ENCODE data around the gene SEC61B. TPM values are rescaled to one million over a fixed set of nuclear protein-coding genes. Genes with fewer than 3 reads are reported as not detected.

Gene SEC61B
- total RNA-seq, 1 experiment from 2014 or later = 167 TPM

DNA sequence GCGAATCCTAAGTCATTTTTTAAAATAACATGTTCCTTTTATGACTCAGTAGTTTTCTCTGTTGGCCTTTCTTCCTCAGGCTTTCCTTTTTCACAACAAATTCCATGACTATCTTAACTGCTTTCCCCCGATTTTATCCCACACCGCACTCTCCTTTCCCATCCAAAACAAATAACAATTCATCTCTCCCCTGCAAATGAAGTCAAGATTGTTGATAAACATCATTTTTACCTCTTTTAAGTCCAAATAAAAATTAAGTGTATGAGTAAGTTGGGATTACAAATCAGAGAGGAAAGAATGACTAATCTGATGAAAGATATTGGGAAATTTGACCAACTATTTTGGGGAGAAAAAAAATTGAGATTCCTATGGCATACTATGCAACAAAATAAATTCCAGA lies 47.3 kb downstream of the SEC61B start:
- CTCF ChIA-PET = no interaction called here
- ATAC-seq = no peak
- TF ChIP-seq, protein P1, sequence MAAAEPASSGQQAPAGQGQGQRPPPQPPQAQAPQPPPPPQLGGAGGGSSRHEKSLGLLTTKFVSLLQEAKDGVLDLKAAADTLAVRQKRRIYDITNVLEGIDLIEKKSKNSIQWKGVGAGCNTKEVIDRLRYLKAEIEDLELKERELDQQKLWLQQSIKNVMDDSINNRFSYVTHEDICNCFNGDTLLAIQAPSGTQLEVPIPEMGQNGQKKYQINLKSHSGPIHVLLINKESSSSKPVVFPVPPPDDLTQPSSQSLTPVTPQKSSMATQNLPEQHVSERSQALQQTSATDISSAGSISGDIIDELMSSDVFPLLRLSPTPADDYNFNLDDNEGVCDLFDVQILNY (CRISPR knock-in tag; IDR thresholded peaks at IDR 0.05) = no peak
- TF ChIP-seq ZBTB21 (CRISPR knock-in tag; IDR thresholded peaks at IDR 0.05; ENCODE audit: borderline replicate concordance) (no peak), MYBL2 (CRISPR knock-in tag; IDR thresholded peaks at IDR 0.05) (no peak), NFYB (CRISPR knock-in tag; conservative IDR thresholded peaks at IDR 0.05; ENCODE audit: low read depth) (no peak), JUN (CRISPR knock-in tag; IDR thresholded peaks at IDR 0.05) (no peak), SOX15 (CRISPR knock-in tag; IDR thresholded peaks at IDR 0.05) (no peak), RELA (CRISPR knock-in tag; IDR thresholded peaks at IDR 0.05; ENCODE audit: borderline replicate concordance) (no peak), ZNF423 (CRISPR knock-in tag; IDR thresholded peaks at IDR 0.05) (no peak), ZNF416 (CRISPR knock-in tag; IDR thresholded peaks at IDR 0.05) (no peak)
- TF ChIP-seq, protein P2, sequence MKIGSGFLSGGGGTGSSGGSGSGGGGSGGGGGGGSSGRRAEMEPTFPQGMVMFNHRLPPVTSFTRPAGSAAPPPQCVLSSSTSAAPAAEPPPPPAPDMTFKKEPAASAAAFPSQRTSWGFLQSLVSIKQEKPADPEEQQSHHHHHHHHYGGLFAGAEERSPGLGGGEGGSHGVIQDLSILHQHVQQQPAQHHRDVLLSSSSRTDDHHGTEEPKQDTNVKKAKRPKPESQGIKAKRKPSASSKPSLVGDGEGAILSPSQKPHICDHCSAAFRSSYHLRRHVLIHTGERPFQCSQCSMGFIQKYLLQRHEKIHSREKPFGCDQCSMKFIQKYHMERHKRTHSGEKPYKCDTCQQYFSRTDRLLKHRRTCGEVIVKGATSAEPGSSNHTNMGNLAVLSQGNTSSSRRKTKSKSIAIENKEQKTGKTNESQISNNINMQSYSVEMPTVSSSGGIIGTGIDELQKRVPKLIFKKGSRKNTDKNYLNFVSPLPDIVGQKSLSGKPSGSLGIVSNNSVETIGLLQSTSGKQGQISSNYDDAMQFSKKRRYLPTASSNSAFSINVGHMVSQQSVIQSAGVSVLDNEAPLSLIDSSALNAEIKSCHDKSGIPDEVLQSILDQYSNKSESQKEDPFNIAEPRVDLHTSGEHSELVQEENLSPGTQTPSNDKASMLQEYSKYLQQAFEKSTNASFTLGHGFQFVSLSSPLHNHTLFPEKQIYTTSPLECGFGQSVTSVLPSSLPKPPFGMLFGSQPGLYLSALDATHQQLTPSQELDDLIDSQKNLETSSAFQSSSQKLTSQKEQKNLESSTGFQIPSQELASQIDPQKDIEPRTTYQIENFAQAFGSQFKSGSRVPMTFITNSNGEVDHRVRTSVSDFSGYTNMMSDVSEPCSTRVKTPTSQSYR (CRISPR knock-in tag; IDR thresholded peaks at IDR 0.05) = no peak
- TF ChIP-seq, protein P3, sequence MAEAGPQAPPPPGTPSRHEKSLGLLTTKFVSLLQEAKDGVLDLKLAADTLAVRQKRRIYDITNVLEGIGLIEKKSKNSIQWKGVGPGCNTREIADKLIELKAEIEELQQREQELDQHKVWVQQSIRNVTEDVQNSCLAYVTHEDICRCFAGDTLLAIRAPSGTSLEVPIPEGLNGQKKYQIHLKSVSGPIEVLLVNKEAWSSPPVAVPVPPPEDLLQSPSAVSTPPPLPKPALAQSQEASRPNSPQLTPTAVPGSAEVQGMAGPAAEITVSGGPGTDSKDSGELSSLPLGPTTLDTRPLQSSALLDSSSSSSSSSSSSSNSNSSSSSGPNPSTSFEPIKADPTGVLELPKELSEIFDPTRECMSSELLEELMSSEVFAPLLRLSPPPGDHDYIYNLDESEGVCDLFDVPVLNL (CRISPR knock-in tag; IDR thresholded peaks at IDR 0.05; ENCODE audit: borderline replicate concordance, low read depth) = no peak
- TF ChIP-seq, protein P4, sequence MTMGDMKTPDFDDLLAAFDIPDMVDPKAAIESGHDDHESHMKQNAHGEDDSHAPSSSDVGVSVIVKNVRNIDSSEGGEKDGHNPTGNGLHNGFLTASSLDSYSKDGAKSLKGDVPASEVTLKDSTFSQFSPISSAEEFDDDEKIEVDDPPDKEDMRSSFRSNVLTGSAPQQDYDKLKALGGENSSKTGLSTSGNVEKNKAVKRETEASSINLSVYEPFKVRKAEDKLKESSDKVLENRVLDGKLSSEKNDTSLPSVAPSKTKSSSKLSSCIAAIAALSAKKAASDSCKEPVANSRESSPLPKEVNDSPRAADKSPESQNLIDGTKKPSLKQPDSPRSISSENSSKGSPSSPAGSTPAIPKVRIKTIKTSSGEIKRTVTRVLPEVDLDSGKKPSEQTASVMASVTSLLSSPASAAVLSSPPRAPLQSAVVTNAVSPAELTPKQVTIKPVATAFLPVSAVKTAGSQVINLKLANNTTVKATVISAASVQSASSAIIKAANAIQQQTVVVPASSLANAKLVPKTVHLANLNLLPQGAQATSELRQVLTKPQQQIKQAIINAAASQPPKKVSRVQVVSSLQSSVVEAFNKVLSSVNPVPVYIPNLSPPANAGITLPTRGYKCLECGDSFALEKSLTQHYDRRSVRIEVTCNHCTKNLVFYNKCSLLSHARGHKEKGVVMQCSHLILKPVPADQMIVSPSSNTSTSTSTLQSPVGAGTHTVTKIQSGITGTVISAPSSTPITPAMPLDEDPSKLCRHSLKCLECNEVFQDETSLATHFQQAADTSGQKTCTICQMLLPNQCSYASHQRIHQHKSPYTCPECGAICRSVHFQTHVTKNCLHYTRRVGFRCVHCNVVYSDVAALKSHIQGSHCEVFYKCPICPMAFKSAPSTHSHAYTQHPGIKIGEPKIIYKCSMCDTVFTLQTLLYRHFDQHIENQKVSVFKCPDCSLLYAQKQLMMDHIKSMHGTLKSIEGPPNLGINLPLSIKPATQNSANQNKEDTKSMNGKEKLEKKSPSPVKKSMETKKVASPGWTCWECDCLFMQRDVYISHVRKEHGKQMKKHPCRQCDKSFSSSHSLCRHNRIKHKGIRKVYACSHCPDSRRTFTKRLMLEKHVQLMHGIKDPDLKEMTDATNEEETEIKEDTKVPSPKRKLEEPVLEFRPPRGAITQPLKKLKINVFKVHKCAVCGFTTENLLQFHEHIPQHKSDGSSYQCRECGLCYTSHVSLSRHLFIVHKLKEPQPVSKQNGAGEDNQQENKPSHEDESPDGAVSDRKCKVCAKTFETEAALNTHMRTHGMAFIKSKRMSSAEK (CRISPR knock-in tag; IDR thresholded peaks at IDR 0.05; ENCODE audit: borderline replicate concordance) = no peak
- TF ChIP-seq, protein P5, sequence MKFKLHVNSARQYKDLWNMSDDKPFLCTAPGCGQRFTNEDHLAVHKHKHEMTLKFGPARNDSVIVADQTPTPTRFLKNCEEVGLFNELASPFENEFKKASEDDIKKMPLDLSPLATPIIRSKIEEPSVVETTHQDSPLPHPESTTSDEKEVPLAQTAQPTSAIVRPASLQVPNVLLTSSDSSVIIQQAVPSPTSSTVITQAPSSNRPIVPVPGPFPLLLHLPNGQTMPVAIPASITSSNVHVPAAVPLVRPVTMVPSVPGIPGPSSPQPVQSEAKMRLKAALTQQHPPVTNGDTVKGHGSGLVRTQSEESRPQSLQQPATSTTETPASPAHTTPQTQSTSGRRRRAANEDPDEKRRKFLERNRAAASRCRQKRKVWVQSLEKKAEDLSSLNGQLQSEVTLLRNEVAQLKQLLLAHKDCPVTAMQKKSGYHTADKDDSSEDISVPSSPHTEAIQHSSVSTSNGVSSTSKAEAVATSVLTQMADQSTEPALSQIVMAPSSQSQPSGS (CRISPR knock-in tag; IDR thresholded peaks at IDR 0.05; ENCODE audit: borderline replicate concordance, low read depth) = no peak
- TF ChIP-seq, protein P6, sequence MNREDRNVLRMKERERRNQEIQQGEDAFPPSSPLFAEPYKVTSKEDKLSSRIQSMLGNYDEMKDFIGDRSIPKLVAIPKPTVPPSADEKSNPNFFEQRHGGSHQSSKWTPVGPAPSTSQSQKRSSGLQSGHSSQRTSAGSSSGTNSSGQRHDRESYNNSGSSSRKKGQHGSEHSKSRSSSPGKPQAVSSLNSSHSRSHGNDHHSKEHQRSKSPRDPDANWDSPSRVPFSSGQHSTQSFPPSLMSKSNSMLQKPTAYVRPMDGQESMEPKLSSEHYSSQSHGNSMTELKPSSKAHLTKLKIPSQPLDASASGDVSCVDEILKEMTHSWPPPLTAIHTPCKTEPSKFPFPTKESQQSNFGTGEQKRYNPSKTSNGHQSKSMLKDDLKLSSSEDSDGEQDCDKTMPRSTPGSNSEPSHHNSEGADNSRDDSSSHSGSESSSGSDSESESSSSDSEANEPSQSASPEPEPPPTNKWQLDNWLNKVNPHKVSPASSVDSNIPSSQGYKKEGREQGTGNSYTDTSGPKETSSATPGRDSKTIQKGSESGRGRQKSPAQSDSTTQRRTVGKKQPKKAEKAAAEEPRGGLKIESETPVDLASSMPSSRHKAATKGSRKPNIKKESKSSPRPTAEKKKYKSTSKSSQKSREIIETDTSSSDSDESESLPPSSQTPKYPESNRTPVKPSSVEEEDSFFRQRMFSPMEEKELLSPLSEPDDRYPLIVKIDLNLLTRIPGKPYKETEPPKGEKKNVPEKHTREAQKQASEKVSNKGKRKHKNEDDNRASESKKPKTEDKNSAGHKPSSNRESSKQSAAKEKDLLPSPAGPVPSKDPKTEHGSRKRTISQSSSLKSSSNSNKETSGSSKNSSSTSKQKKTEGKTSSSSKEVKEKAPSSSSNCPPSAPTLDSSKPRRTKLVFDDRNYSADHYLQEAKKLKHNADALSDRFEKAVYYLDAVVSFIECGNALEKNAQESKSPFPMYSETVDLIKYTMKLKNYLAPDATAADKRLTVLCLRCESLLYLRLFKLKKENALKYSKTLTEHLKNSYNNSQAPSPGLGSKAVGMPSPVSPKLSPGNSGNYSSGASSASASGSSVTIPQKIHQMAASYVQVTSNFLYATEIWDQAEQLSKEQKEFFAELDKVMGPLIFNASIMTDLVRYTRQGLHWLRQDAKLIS (CRISPR knock-in tag; IDR thresholded peaks at IDR 0.05; ENCODE audit: borderline replicate concordance) = no peak
- TF ChIP-seq, protein P7, sequence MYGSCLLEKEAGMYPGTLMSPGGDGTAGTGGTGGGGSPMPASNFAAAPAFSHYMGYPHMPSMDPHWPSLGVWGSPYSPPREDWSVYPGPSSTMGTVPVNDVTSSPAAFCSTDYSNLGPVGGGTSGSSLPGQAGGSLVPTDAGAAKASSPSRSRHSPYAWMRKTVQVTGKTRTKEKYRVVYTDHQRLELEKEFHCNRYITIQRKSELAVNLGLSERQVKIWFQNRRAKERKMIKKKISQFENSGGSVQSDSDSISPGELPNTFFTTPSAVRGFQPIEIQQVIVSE (CRISPR knock-in tag; IDR thresholded peaks at IDR 0.05; ENCODE audit: borderline replicate concordance) = no peak
- TF ChIP-seq, protein P8, sequence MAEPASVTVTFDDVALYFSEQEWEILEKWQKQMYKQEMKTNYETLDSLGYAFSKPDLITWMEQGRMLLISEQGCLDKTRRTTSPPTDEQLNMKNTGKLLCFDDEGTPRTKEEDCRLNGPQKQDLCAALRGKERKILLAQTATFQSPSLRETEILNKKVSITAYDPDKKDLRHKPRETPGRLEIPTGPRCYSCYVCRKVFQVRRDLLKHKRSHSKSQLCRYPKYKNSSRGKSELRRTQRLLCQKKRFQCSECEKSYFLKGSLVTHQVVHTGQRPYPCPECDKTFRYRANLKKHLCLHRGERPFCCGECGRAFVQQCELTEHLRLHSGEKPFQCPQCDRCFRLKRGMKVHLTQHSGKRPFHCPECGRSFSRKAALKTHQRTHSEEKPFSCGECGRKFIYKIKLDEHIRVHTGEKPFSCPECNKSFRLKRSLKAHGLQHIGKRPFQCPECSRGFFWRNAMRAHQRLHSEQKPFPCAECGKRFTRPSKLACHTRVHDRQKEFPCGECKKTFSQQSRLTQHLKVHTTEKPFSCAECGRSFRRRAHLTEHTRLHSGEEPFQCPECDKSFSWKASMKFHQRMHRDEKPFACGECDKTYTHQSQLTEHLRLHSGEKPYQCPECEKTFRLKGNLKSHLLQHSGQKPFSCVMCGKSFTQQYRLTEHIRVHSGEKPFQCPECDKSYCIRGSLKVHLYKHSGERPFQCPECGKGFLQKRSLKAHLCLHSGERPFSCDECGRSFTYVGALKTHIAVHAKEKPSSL (CRISPR knock-in tag; conservative IDR thresholded peaks at IDR 0.05) = no peak

More for the DNA sequence above, 47.3 kb downstream of the SEC61B start:
- Mint-ChIP-seq H3K4me1 (peaks cover 7% of the 10 kb centered on the region; the same call in 1 of the 2 replicates), H3K27me3 (ENCODE audit: low read depth) (no peaks in the 10 kb centered on the region), H3K36me3 (no peaks in the 10 kb centered on the region), H3K27ac (no peak overlapping the region), H3K4me3 (no peak overlapping the region), H3K9me3 (no peaks in the 10 kb centered on the region)
- no peak for DNase-seq (ENCODE audit: low spot score)
- POLR2A ChIA-PET = no interaction called here

Data from WTC11 (cell line).